ENCODE data around the gene RABGAP1L. TPM values are rescaled to one million over a fixed set of nuclear protein-coding genes. Genes with fewer than 3 reads are reported as not detected.
A peak's percentile ranks its signal among the peaks of the same experiment; 100 is the strongest.

The RABGAP1L gene
- total RNA-seq, 1 donor: 29.8 TPM

- no peak overlapping the region for H3K4me3 ChIP-seq (ENCODE audit: low read depth, low read length)
- TF ChIP-seq CTCF (IDR thresholded peaks at IDR 0.05; ENCODE audit: insufficient read depth, low read depth, low read length): no peak
- peak; percentile 40 for DNase-seq (ENCODE audit: low read depth)
These were observed 817.3 kb downstream of the RABGAP1L start for GRCh38 chr1:174976436-174977108.

- peak; percentile 68 for DNase-seq (ENCODE audit: low read depth)
- TF ChIP-seq CTCF (IDR thresholded peaks at IDR 0.05; ENCODE audit: insufficient read depth, low read depth, low read length): peak; percentile 62
- H3K4me3 ChIP-seq (ENCODE audit: low read depth, low read length): no peak overlapping the region
These were observed 823.8 kb downstream of the RABGAP1L start for GRCh38 chr1:174982971-174983689.

DNA sequence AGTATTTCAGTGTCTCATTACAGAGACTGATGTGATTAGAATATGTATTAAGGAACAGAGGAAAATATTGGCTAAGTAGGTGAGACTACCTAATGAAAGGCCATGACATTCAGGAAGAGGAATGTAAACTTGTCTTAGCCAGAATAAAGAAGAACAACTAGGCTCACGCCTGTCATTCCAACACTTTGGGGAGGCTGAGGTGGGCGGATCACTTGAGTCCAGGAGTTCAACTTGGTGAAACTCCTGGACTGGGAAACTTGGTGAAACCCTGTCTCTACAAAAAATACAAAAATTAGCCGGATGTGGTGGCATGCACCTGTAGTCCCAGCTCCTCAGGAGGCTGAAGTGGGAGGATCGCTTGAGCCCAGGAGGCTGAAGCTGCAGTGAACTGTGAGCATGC is 825.6 kb downstream of the RABGAP1L start:
- no peak for DNase-seq (ENCODE audit: low read depth)
- no peak for TF ChIP-seq CTCF (IDR thresholded peaks at IDR 0.05; ENCODE audit: insufficient read depth, low read depth, low read length)
- H3K4me3 ChIP-seq (ENCODE audit: low read depth, low read length): no peak overlapping the region

DNA sequence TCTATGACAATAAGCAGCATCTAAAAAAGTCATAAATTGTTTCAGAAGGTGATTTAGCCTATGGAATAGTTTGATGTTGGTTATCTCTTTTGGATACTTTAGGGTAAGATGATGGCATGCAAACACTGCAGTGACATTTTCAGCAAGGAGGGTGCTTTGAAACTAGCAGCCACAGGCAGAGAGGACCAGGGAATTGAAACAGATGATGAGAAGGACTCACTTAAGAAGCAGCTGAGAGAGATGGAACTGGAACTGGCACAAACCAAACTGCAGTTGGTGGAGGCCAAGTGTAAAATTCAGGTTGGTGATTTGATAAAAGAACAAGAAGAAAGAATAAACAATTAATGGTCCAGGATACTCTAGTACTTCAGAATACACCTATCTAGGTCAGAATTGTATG is 829.2 kb downstream of the RABGAP1L start:
- no peak for TF ChIP-seq CTCF (IDR thresholded peaks at IDR 0.05; ENCODE audit: insufficient read depth, low read depth, low read length)
- no peak overlapping the region for H3K4me3 ChIP-seq (ENCODE audit: low read depth, low read length)
- DNase-seq (ENCODE audit: low read depth): no peak

GRCh38 chr1:174988986-174989385 is 829.7 kb downstream of the RABGAP1L start:
- H3K4me3 ChIP-seq (ENCODE audit: low read depth, low read length): no peak overlapping the region
- no peak for TF ChIP-seq CTCF (IDR thresholded peaks at IDR 0.05; ENCODE audit: insufficient read depth, low read depth, low read length)
- DNase-seq (ENCODE audit: low read depth): no peak

DNA sequence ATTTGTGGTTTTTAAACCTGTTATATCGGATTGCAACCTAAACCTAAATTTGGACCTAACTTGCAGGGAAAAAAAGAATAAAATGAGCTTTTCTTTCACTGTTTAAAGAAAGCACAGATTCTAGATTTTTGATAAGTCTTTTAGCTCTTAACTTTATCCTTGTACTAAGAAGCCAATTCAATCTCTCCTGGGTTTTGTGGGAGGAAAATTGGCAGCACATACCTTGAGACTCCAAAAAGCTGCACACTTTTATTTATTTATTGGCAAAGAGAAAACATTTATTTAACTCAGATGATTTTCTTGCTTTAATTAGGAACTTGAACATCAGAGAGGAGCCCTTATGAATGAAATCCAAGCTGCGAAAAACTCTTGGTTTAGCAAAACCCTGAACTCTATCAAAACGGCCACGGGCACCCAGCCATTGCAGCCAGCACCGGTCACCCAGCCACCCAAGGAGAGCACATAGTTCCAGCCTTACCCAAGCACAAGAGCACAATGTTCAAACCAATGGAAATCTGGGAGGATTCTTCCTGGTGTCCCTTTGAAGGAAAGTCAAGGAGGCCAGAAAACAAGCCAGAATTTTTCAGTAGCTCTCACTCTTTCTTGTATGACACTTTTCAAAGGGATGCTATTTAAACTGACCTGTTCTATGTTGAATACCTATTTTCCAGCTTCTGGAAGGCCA is 830.4 kb downstream of the RABGAP1L start:
- TF ChIP-seq CTCF (IDR thresholded peaks at IDR 0.05; ENCODE audit: insufficient read depth, low read depth, low read length): no peak
- H3K4me3 ChIP-seq (ENCODE audit: low read depth, low read length): no peak overlapping the region
- DNase-seq (ENCODE audit: low read depth): no peak
